ENCODE data around the gene SPACA6.

SPACA6 gene

GRCh38 chr19:51739466-51740213 is 46.5 kb downstream of the SPACA6 start:
- no peak for DNase-seq

DNA sequence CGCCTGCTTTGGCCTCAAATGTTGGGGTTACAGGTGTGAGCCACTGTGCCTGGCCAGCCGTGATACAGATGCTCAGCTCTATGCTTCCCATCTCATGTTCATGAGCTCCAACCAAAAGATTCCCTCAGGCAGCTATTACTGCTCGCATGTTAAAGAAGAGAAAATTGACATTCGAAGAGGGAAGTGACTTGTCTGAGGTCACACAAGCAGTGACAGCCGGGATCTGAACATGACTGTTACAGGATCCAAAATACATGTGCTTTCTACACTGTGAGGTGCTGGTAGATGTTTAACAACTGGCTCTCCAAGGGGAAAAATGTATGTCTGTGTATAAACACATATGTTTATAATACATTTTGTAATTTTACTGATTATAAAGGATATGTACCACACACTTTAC is 47.2 kb downstream of the SPACA6 start:
- DNase-seq: no peak

DNA sequence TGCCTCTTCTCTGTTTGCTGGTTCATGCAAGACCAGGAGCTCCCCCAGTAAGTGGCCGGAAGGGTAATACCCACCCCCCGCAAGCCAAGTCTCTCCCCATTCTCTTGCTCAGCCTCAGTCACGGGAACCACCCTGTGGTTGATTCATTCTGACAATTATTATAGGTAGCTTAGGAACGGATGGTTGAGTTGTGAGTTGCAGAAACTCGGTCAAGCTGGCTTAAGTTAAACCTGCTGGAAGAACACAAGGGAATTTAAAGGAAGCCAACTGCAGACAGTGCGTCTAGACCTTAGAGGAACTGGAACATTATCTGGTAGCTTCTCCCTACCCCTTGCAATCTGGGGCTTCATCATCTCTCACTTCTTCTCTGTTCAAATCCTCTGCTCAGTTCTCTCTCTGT is 49.7 kb downstream of the SPACA6 start:
- DNase-seq: peak; percentile 54

- DNase-seq: peak; percentile 56
These were observed 50.3 kb downstream of the SPACA6 start for GRCh38 chr19:51743405-51743804.

DNA sequence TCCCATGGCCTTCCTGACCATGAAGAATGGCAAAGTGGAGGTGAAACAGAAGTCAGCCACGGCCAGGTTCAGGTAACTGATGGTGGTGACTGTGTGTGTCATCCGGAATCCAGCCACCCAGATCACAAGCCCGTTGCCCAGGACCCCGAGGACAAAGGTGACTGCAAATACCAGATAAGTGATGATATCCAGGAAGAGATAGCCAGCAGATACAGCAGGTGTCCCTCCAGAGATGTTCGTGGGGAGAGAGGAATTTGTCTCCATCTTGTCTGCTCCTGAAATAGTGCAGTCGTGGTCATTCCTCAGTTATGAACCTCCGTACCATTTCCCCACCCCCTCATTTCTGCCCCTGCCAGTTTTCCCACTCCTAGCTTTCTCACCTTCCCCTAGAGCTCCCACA is 53.6 kb downstream of the SPACA6 start:
- no peak for DNase-seq

- peak; percentile 30 for DNase-seq
These were observed 56.8 kb downstream of the SPACA6 start for GRCh38 chr19:51749979-51750378.

DNA sequence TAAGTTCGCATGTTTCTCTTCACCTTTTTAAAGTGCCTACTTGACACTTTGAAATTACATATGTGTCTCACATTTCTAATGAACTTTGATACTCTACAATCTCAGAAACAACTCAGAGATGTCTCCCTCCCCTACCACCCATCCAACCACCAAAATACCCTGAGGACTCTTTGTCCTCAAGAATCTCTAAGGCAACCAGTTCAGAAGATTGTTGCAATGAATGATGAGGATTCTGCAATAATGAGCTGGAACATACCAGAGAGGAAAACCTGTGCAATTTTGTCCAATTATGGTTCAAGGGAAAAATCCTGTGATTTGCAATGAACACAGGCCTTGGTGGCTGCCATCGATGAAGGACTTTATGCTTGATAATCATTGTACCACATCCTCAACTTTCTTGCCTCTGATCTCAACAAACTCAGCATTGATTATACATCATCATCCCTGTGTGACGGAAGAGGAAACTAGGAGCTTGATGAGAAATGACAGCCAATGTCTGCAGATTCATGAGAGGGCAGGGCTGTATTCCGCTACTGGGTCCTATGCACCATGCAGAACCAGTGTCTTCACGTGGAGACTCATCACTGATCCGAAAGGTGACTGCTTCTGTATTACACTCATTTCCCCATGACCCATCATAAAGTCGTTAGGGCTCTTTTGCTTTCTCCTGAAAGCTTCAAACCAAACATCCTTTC is 57.4 kb downstream of the SPACA6 start:
- peak; percentile 13 for DNase-seq

DNA sequence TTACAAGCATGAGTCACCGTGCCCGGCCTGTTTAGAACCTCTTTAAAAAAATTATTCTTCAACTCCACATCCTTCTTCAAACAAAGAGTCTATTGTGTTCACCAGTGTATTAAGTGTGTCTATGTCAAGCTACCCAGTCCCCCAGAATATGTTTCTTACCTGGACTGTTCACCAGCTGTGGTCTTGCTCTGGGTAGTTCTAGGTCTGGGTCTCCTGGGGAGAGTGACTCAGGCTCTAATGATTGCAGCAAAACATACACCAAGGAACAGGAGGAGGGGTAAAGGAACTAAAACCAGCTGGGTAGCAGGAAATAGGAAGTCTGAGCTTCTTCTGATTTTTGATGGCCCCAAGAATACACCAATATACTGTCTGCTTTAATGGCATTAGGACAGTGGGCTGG is 58.5 kb downstream of the SPACA6 start, which contains the start of gene FPR1:
Gene FPR1, minus strand, starts transcription at position 224 of the 400 bp plus-strand sequence. CDS start 4,884 bp downstream, outside the sequence.
- DNase-seq: peak; percentile 21

DNA sequence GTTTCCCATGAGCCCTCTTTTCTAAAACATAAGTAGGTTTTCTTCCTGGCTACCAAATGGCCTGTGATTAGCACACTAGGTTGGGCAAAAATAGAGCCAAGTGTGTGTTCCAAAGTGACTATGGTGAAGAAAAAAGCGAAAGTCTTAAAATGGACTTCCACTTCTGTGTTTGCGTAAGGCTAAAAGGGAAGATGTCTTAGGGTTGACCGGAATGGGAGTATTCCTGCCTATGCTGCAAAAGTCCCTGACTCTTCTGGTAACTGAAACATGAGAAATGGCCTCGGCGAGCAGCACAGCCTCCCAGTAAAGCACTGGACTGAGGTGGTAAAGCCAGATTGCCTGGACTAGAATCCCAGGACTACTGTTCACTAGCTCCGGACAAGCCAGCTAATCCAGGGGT is 61.0 kb downstream of the SPACA6 start:
- no peak for DNase-seq

- DNase-seq: no peak
These were observed 61.6 kb downstream of the SPACA6 start for GRCh38 chr19:51754770-51755169.
